H9 (cell line): Measurements from ENCODE around the gene PDZK1IP1. TPM values are rescaled to one million over a fixed set of nuclear protein-coding genes. Genes with fewer than 3 reads are reported as not detected.
A peak's percentile ranks its signal among the peaks of the same experiment; 100 is the strongest.

Experiments
- DNase-seq: peaks from one replicate; pipeline ENCODE4 v3.0.0-alpha.2; 2017
- H2AFZ ChIP-seq: one replicate; pipeline ENCODE4 v1.6.1; 2013; ENCODE audit warnings: mild to moderate bottlenecking, low read length, control low read depth, moderate library complexity
- H2AK5ac ChIP-seq: 2 replicates; pipeline ENCODE4 v1.6.1; 2013; ENCODE audit warnings: low read length, control low read depth, mixed read lengths; ENCODE audit not compliant: insufficient read length
- H2BK120ac ChIP-seq: one replicate; pipeline ENCODE4 v1.6.1; 2013; ENCODE audit warnings: low read depth, mild to moderate bottlenecking, low read length, control low read depth, inconsistent platforms; ENCODE audit not compliant: poor library complexity, severe bottlenecking
- H2BK12ac ChIP-seq: 2 replicates; pipeline ENCODE4 v1.6.1; 2013; ENCODE audit warnings: low read length, control low read depth, mixed read lengths, low read depth; ENCODE audit not compliant: insufficient read length
- H2BK15ac ChIP-seq: 2 replicates; pipeline ENCODE4 v1.6.1; 2013; ENCODE audit warnings: low read depth, low read length, control low read depth
- H2BK20ac ChIP-seq: one replicate; pipeline ENCODE4 v1.6.1; 2013; ENCODE audit warnings: low read depth, mild to moderate bottlenecking, low read length, control low read depth, inconsistent platforms; ENCODE audit not compliant: poor library complexity, severe bottlenecking
- H2BK5ac ChIP-seq: 2 replicates; pipeline ENCODE4 v1.6.1; 2013; ENCODE audit warnings: low read length, control low read depth, mixed read lengths; ENCODE audit not compliant: insufficient read length
- H3K14ac ChIP-seq: 2 replicates; pipeline ENCODE4 v1.6.1; 2013; ENCODE audit warnings: low read length, control low read depth; ENCODE audit not compliant: insufficient read depth
- H3K18ac ChIP-seq: 2 replicates; pipeline ENCODE4 v1.6.1; 2013; ENCODE audit warnings: low read depth, mild to moderate bottlenecking, mixed read lengths, low read length, control low read depth; ENCODE audit not compliant: insufficient read length
- H3K23ac ChIP-seq: 2 replicates; pipeline ENCODE4 v1.6.1; 2013; ENCODE audit warnings: low read length, control low read depth, mixed read lengths, low read depth; ENCODE audit not compliant: insufficient read length
- H3K23me2 ChIP-seq: 2 replicates; pipeline ENCODE4 v1.6.1; 2013; ENCODE audit warnings: low read depth, mild to moderate bottlenecking, mixed read lengths, low read length, control low read depth; ENCODE audit not compliant: insufficient read length, poor library complexity, severe bottlenecking
- H3K27ac ChIP-seq: 2 replicates; pipeline ENCODE4 v1.5.1; 2013; ENCODE audit warnings: low read length, control low read depth, mixed read lengths, low read depth; ENCODE audit not compliant: insufficient read length
- H3K27me3 ChIP-seq: 2 replicates; pipeline ENCODE4 v1.6.1; 2013; ENCODE audit warnings: low read length, control low read depth, inconsistent platforms; ENCODE audit not compliant: insufficient read depth
- H3K4ac ChIP-seq: 2 replicates; pipeline ENCODE4 v1.6.1; 2013; ENCODE audit warnings: low read depth, mild to moderate bottlenecking, control low read depth, inconsistent platforms, low read length, moderate library complexity
- H3K4me1 ChIP-seq: 2 replicates; pipeline ENCODE4 v1.6.1; 2013; ENCODE audit warnings: low read length, control low read depth, inconsistent platforms; ENCODE audit not compliant: insufficient read depth
- H3K4me2 ChIP-seq: 2 replicates; pipeline ENCODE4 v1.6.1; 2013; ENCODE audit warnings: low read length, control low read depth, mixed read lengths; ENCODE audit not compliant: insufficient read length, insufficient read depth
- H3K56ac ChIP-seq: 2 replicates; pipeline ENCODE4 v1.6.1; 2013; ENCODE audit warnings: low read depth, mild to moderate bottlenecking, mixed read lengths, low read length, control low read depth; ENCODE audit not compliant: insufficient read length
- H3K79me1 ChIP-seq: 2 replicates; pipeline ENCODE4 v1.6.1; 2013; ENCODE audit warnings: low read depth, mild to moderate bottlenecking, moderate library complexity, low read length, control low read depth, inconsistent platforms; ENCODE audit not compliant: insufficient read depth, poor library complexity, severe bottlenecking
- H3K79me2 ChIP-seq: 2 replicates; pipeline ENCODE4 v1.6.1; 2013; ENCODE audit warnings: low read length, control low read depth, inconsistent platforms; ENCODE audit not compliant: insufficient read depth
- H3K9ac ChIP-seq: 2 replicates; pipeline ENCODE4 v1.6.1; 2013; ENCODE audit warnings: low read length, control low read depth, mixed read lengths; ENCODE audit not compliant: insufficient read length; ENCODE audit errors: extremely low read depth
- H3K9me3 ChIP-seq: one replicate; pipeline ENCODE4 v1.6.1; 2013; ENCODE audit warnings: low read depth, low read length, inconsistent platforms; ENCODE audit not compliant: control insufficient read depth
- H3T11ph ChIP-seq: one replicate; pipeline ENCODE4 v1.6.1; 2013; ENCODE audit warnings: mild to moderate bottlenecking, low read length, control low read depth, inconsistent platforms
- H4K20me1 ChIP-seq: one replicate; pipeline ENCODE4 v1.6.1; 2013; ENCODE audit not compliant: control insufficient read depth, insufficient read length, insufficient read depth
- H4K5ac ChIP-seq: 2 replicates; pipeline ENCODE4 v1.6.1; 2013; ENCODE audit warnings: low read depth, mild to moderate bottlenecking, mixed read lengths, low read length, control low read depth; ENCODE audit not compliant: insufficient read length
- H4K8ac ChIP-seq: replicated peaks from 2 replicates; pipeline ENCODE4 v1.6.1; 2013; ENCODE audit warnings: low read length, control low read depth, mixed read lengths, low read depth; ENCODE audit not compliant: insufficient read length
- H4K91ac ChIP-seq: 2 replicates; pipeline ENCODE4 v1.6.1; 2013; ENCODE audit warnings: low read depth, mild to moderate bottlenecking, moderate library complexity, mixed read lengths, low read length, control low read depth; ENCODE audit not compliant: insufficient read length
- H3K27ac Mint-ChIP-seq, 3 experiments: 2 replicates in 2 of 3; 3 replicates in 1 of 3; pipeline ENCODE4 v1.8.0; 2020 to 2021; ENCODE audit warnings: mixed read lengths in 3 of 3, mild to moderate bottlenecking in 1 of 3, moderate library complexity in 1 of 3
- H3K27me3 Mint-ChIP-seq: 2 replicates; pipeline ENCODE4 v1.8.0; 2021; ENCODE audit warnings: low read depth, mild to moderate bottlenecking, moderate library complexity, mixed read lengths
- H3K36me3 Mint-ChIP-seq, 3 experiments: 2 replicates in 2 of 3; 3 replicates in 1 of 3; pipeline ENCODE4 v1.8.0; 2020 to 2021; ENCODE audit warnings: low read depth in 3 of 3, mixed read lengths in 3 of 3; ENCODE audit not compliant: insufficient read depth in 1 of 3
- H3K4me1 Mint-ChIP-seq, 2 experiments: 2 replicates each; pipeline ENCODE4 v1.8.0; 2020; ENCODE audit warnings: mixed read lengths in 2 of 2
- H3K4me3 Mint-ChIP-seq, 2 experiments: 2 replicates in 1 of 2; 3 replicates in 1 of 2; pipeline ENCODE4 v1.8.0; 2020 to 2021; ENCODE audit warnings: mild to moderate bottlenecking in 2 of 2, mixed read lengths in 2 of 2, moderate library complexity in 1 of 2
- H3K9me3 Mint-ChIP-seq, 2 experiments: 2 replicates in 1 of 2; 3 replicates in 1 of 2; pipeline ENCODE4 v1.8.0; 2020; ENCODE audit warnings: mild to moderate bottlenecking in 2 of 2, mixed read lengths in 2 of 2, moderate library complexity in 1 of 2
- CTCF ChIP-seq: fragments of 200-600 bp; sonication (generic); conservative IDR thresholded peaks from 3 replicates; pipeline ENCODE4 v1.8.0; 2021; ENCODE audit warnings: antibody characterized with exemption, mild to moderate bottlenecking
- WGBS: extraction: QIAGEN DNeasy Blood & Tissue Kit; methylation state at CpG from one replicate; pipeline ENCODE4 v1.1.7; 2013; ENCODE audit warnings: missing lambda C conversion rate, low lambda C conversion rate, mixed read lengths; ENCODE audit not compliant: insufficient read length; ENCODE audit errors: extremely low coverage; 5-methylcytosine and 5-hydroxymethylcytosine counted together
- total RNA-seq: library from RNA; stranded (reverse); gene quantifications from 2 replicates; pipeline ENCODE4 v1.2.1, GENCODE V29; 2021

Gene PDZK1IP1
- total RNA-seq, 1 experiment from 2014 or later: not detected

- Mint-ChIP-seq H3K4me3 (peak overlapping the region in 1 of 2 experiments; percentile 19; a peak in 1 of 5 replicates), H3K9me3 (peaks cover 5 to 10% of the 10 kb centered on the region in 2 experiments; a peak in 2 of 5 replicates)
- WGBS: no CpG with 5 or more reads among the region's 7 CpGs
Observed at GRCh38 chr1:47181955-47182675, 7.7 kb downstream of the PDZK1IP1 start.

More at GRCh38 chr1:47181955-47182675, 7.7 kb downstream of the PDZK1IP1 start:
- no peaks in the 10 kb centered on the region for H3K79me1 ChIP-seq
- H3K18ac ChIP-seq: no peak overlapping the region
- H3K27ac Mint-ChIP-seq: peak overlapping the region in 1 of 3 experiments; percentile 52; a peak in 1 of 7 replicates
- H3K27me3 ChIP-seq: peaks cover 4% of the 10 kb centered on the region; the same call in 1 of the 2 replicates
- peaks cover 16 to 18% of the 10 kb centered on the region in 2 experiments for H3K4me1 Mint-ChIP-seq
- H3T11ph ChIP-seq: no peak overlapping the region
- H3K23me2 ChIP-seq: peaks cover 8% of the 10 kb centered on the region
- H3K56ac ChIP-seq: no peak overlapping the region
- H3K4me1 ChIP-seq: 0 out of 2 replicates have a peak, but pooled peaks cover 2% of the 10 kb centered on the region
- no peak for DNase-seq
- H3K27ac ChIP-seq: no peak overlapping the region
- H2BK20ac ChIP-seq: no peak overlapping the region
- H3K79me2 ChIP-seq: no peaks in the 10 kb centered on the region
- no peak overlapping the region for H2AFZ ChIP-seq
- H3K4me2 ChIP-seq: no peak overlapping the region
- no peak overlapping the region for H2AK5ac ChIP-seq
- H3K9ac ChIP-seq: no peak overlapping the region
- H3K4ac ChIP-seq: no peak overlapping the region
- no peak overlapping the region for H2BK120ac ChIP-seq
- H3K14ac ChIP-seq: no peak overlapping the region
- no peaks in the 10 kb centered on the region for H3K9me3 ChIP-seq
- H4K5ac ChIP-seq: no peak overlapping the region
- no peak overlapping the region for H4K91ac ChIP-seq
- TF ChIP-seq CTCF: no peak
- no peak overlapping the region for H2BK12ac ChIP-seq
- H3K36me3 Mint-ChIP-seq: 0 out of 7 replicates have a peak, but pooled peaks cover 0 to 3% (median 0%) of the 10 kb centered on the region in 3 experiments
- H2BK15ac ChIP-seq: no peak overlapping the region
- H4K20me1 ChIP-seq: no peaks in the 10 kb centered on the region
- H3K23ac ChIP-seq: no peak overlapping the region
- H2BK5ac ChIP-seq: no peak overlapping the region
- H4K8ac ChIP-seq: no peak overlapping the region
- H3K27me3 Mint-ChIP-seq: peaks cover 67% of the 10 kb centered on the region
